Upper lobe of right lung (tissue), 1 donor: ENCODE measurements around the gene ACY1. TPM values are rescaled to one million over a fixed set of nuclear protein-coding genes. Genes with fewer than 3 reads are reported as not detected.

Experiments used
- ATAC-seq: fragments of 200-7000 bp; cut with Tn5 transposase; one replicate; pipeline ENCODE4 v1.9.1; 2020; ENCODE audit warnings: mild to moderate bottlenecking, moderate library complexity
- DNase-seq: peaks from one replicate; pipeline ENCODE4 v3.0.0-alpha.2; 2020
- H3K27ac ChIP-seq: fragments of 200-600 bp; one replicate; pipeline ENCODE4 v1.8.0; 2022
- H3K27me3 ChIP-seq: fragments of 200-600 bp; one replicate; pipeline ENCODE4 v1.8.0; 2022; ENCODE audit warnings: mild to moderate bottlenecking
- H3K36me3 ChIP-seq: fragments of 200-600 bp; one replicate; pipeline ENCODE4 v1.8.0; 2022
- H3K4me1 ChIP-seq: fragments of 200-600 bp; one replicate; pipeline ENCODE4 v1.8.0; 2022
- H3K4me3 ChIP-seq: fragments of 200-600 bp; one replicate; pipeline ENCODE4 v1.8.0; 2022; ENCODE audit warnings: mild to moderate bottlenecking
- H3K9me3 ChIP-seq: fragments of 200-600 bp; one replicate; pipeline ENCODE4 v1.8.0; 2022
- CTCF ChIP-seq: fragments of 200-600 bp; IDR thresholded peaks from one replicate; pipeline ENCODE4 v1.8.0; 2022; ENCODE audit warnings: antibody characterized with exemption
- intact Hi-C: fragments of 100-400 bp; cut with DNase I; formaldehyde crosslinking; loops from one replicate; pipeline ENCODE4 v1.11.0; 2022
- total RNA-seq: library from RNA; stranded (reverse); fragmentation: NEBNext Ultra II Directional; extraction: Animal tissue kit (Norgen Biotek cat#: 25700); gene quantifications from one replicate; pipeline ENCODE4 v1.2.1, GENCODE V29; 2021
- donor health status: DM: no; HTN: yes; CAD: no; lungs with severe emphysema.

The ACY1 gene
- total RNA-seq, 1 donor from 2014 or later, result 26.5 TPM

GRCh38 chr3:51941798-51942602 lies 41.3 kb upstream of the ACY1 start, which contains the start of the genes PARP3 and RRP9:
PARP3 (plus strand) TSS chr3:51942363; CDS start chr3:51943356, 993 bp downstream.
RRP9 (minus strand) TSS chr3:51941904; CDS start chr3:51941867, 37 bp downstream.
- Histone ChIP-seq H3K9me3 (no peaks in the 10 kb centered on the region), H3K27ac (peak within 1 kb of the TSS; percentile 97), H3K4me1 (peaks cover 29% of the 10 kb centered on the region), H3K4me3 (peak within 1 kb of the TSS; percentile 67), H3K36me3 (peaks cover 20% of the 10 kb centered on the region), H3K27me3 (no peaks in the 10 kb centered on the region)
- intact Hi-C loops, result no loop called here
- ATAC-seq, result peak; percentile 94
- peak; percentile 100 for DNase-seq
- peak; percentile 99 for TF ChIP-seq CTCF

- Histone ChIP-seq H3K27me3 (no peaks in the 10 kb centered on the region), H3K4me3 (peak overlapping the region; percentile 67), H3K9me3 (no peaks in the 10 kb centered on the region), H3K36me3 (peaks cover 12% of the 10 kb centered on the region), H3K4me1 (peaks cover 29% of the 10 kb centered on the region), H3K27ac (peak overlapping the region; percentile 97)
- ATAC-seq, result peak; percentile 51
- DNase-seq, result peak; percentile 84
- intact Hi-C loops, result no loop called here
- TF ChIP-seq CTCF, result no peak
These were observed 40.5 kb upstream of the ACY1 start for GRCh38 chr3:51942603-51943450.

GRCh38 chr3:51943451-51944391 lies 39.6 kb upstream of the ACY1 start:
- peaks cover 4% of the 10 kb centered on the region for H3K36me3 ChIP-seq
- no peak for TF ChIP-seq CTCF
- DNase-seq (peak; percentile 63), ATAC-seq (no peak)
- intact Hi-C loops, result no loop called here
- peak overlapping the region; percentile 97 for H3K27ac ChIP-seq
- H3K27me3 ChIP-seq, result no peaks in the 10 kb centered on the region
- H3K9me3 ChIP-seq, result no peaks in the 10 kb centered on the region
- peaks cover 29% of the 10 kb centered on the region for H3K4me1 ChIP-seq
- H3K4me3 ChIP-seq, result no peak overlapping the region

- intact Hi-C loops, result no loop called here
- no peak for TF ChIP-seq CTCF
- peak; percentile 59 for DNase-seq
These were observed 38.8 kb upstream of the ACY1 start for GRCh38 chr3:51944451-51945021.

More at GRCh38 chr3:51944451-51945021, 38.8 kb upstream of the ACY1 start:
- no peak for ATAC-seq
- H3K27ac ChIP-seq, result no peak overlapping the region
- no peaks in the 10 kb centered on the region for H3K36me3 ChIP-seq
- H3K9me3 ChIP-seq, result no peaks in the 10 kb centered on the region
- H3K27me3 ChIP-seq, result no peaks in the 10 kb centered on the region
- H3K4me1 ChIP-seq, result peaks cover 29% of the 10 kb centered on the region
- H3K4me3 ChIP-seq, result no peak overlapping the region
